Medulla oblongata (tissue), 1 donor: ENCODE results near the gene GADD45GIP1.
A peak's percentile ranks its signal among the peaks of the same experiment; 100 is the strongest.

ENCODE experiments used
- DNase-seq: peaks from one replicate; pipeline ENCODE4 v3.0.0-alpha.2; 2015; ENCODE audit errors: extremely low spot score

Gene GADD45GIP1

DNA sequence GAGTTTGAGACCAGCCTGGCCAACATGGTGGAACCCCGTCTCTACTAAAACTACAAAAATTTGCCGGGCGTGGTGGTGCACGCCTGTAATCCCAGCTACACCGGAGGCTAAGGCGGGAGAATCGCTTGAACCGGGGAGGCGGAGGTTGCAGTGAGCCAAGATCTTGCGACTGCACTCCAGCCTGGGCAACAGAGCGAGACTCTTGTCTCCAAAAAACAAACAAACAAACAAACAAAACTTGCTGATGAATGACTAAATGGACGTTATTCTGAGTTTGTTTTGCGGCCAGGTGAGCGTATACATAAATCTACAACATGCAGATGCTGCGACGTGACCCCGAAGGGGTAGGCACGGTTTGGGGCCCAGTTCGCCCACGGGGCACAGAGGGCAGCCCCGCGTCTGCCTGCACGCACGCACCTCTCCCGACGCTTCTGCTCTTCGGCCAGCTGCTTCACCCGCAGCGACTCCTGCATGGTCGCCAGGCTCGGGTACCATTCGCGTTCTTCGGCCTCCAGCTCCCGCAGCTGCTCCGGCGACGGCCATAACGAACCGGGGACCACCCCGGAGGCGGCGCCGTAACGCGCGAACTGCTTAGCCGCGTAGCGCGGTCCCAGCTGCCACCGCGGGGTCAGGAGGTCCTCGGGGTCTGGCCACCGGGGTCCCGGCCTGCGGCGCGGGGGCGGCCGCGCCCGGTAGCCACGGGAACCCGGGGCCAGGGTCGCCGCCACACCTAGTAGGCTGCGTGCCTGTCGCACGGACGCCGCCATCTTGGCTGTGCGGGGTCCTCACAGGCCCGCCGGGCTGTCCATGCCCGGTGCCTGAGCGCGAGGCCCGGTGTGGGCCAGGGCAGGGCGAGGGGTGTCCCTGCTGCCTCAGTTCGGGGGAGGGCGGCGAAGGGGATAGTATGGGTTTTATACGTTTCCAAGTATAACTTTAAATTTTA is at the start of gene GADD45GIP1:
TSS of gene GADD45GIP1 (minus strand) at position 778 of the 943 bp plus-strand sequence. CDS start at position 767, 11 bp downstream.
- peak; percentile 65 for DNase-seq

GRCh38 chr19:13005861-13006370 is 48.9 kb upstream of the GADD45GIP1 start:
- DNase-seq, result no peak

DNA sequence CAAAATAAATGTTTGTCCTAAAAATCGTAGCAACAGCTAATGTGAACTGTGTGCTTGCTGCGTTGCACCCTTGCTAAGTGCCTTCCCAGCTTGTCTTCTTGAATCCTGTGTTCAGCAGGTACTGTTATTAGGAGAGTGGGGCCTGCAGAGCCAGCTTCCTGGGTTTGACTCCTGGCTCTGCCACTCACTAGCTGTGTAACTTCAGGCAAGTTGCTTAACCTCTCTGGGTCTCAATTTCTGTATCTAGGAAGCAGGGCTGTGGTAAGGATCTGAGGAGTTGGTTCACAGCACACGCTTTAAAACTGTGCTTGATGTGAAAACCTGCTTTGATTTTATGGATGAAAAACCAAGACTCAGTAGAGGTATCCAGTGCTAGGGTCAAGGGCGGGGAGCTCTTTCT is 48.2 kb upstream of the GADD45GIP1 start:
- DNase-seq, result no peak

DNA sequence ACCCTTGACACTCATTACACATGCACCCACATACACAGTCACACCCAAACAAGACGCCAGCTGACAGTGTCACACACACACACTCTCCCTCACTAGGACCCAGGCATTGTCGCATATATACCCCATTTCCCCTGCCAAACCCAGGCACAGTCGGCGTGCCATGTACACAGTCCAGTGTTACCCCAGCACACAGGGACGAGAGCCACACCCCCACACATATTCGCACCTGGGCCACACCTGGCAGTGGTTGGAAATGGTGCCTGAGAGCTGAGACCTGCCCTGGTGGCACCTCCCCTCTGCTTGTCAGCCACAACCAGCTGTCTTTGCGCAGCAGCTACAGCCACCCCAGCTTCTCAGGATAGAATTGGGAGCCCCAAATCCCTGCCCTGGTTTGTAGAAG is 47.2 kb upstream of the GADD45GIP1 start:
- no peak for DNase-seq

- no peak for DNase-seq
Observed at GRCh38 chr19:13003081-13003480, 46.1 kb upstream of the GADD45GIP1 start.

- DNase-seq, result peak; percentile 95
Observed at GRCh38 chr19:13002166-13002898, 45.3 kb upstream of the GADD45GIP1 start.

DNA sequence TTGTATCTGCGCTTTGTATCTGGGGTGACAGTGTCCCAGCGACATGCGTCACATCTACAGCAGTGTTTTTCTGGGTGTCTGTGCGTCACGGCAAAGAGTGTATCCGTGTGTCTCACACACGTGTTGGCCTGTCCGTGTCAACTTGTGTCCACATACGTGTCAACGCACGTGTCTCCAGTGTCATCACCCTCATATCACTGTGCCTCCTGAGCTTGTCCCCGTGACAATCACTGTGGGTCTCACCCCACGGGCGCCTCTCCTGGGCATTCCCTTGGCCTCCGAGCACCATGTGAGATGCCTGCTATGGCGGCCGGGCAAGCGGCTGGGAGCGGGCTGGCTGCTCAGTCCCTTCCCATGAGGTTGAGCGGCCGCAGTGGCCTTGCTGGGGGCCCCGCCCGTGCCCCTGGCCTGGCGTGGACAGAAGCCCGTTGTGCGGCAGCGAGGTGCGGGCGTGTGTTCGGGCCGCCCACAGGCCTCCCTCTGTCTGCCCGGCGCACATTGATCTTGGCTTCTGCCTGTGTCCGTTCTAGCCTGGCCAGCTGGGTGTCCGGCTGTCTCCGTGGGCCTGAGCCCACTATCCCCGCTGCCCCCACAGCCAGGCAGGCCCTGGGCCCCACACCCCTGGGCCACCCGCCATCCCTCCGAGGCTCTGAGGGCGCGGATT is 44.6 kb upstream of the GADD45GIP1 start:
- DNase-seq, result peak; percentile 81

GRCh38 chr19:13001166-13001501 is 44.1 kb upstream of the GADD45GIP1 start:
- no peak for DNase-seq

GRCh38 chr19:12997967-12998940 is 41.2 kb upstream of the GADD45GIP1 start:
- no peak for DNase-seq

DNA sequence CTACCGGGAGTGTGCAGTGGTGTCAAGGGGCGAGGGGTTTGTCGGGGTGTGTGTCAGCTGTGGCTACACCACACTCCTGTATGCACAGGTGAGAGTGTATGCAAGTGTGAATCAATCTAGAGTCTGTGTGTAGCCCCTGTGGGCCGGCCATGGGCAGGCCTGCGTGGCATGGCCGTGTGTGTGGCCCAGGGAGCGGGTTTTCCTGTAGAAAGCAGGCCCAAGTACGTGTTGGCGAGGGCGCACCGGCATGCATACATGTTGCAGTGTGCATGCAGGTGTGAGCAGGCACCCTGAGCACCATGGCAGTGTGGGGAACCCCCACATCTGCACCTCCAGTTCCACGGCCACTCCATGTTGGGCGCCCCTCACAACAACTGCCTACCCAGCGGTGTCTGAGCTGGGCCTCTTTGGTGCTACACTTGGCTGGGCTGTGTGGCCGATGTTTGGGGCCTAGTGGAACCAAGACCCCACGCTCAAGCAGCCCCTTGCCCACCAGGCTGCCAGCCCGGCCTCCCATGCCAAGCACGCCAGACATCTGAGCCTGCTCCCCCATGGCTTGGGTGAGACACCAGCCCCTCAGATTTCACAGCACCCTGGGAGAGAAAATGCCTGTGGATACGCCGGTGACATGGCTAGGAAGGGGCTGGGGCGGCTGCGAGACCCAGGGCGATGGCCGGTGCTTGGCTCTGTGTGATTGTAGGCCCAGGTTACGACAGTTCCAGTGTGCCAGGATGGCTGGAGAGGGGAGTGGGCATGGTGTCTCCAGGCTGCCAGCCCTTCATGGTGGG is 40.4 kb upstream of the GADD45GIP1 start:
- DNase-seq, result no peak

GRCh38 chr19:12996406-12997094 is 39.5 kb upstream of the GADD45GIP1 start:
- no peak for DNase-seq

DNA sequence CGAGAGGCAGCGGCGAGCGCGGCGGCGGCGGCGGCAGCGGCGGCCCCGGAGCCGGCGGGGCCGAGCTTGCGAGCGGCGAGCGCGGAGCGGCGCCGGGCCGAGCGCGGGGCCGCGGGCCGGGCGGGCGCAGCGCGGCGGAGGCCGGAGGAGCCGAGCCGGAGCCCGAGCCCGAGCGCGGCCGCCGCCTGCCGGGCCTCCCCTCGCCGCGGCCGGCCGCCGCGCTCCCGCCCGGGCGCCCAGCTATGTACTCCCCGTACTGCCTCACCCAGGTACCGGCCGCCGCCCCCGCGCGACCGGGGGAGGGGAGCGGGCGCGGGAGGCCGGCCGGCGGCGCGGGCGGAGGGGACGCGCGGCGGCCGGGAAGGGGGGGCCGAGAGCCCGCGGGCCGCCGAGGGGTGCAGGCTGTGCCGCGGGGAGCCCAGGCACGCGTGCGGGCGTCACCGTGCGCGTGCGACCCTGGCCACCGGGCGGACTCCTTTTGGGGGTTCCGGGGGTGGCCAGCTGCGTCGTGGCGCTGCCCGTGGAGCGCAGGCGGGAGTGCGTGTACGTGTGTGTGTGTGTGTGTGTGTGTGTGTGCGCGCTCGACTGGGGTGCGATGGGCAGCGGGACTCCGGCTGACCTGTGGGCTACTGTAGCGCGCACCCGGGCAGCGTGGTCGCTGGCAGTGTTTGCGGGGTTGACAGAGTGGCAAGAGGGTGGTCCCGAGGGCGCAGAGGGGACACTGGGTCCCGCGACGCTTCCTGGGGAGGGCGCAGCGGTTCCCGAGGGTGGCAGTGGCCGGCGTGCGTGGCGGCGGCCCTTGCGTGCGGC is 38.8 kb upstream of the GADD45GIP1 start:
- no peak for DNase-seq

DNA sequence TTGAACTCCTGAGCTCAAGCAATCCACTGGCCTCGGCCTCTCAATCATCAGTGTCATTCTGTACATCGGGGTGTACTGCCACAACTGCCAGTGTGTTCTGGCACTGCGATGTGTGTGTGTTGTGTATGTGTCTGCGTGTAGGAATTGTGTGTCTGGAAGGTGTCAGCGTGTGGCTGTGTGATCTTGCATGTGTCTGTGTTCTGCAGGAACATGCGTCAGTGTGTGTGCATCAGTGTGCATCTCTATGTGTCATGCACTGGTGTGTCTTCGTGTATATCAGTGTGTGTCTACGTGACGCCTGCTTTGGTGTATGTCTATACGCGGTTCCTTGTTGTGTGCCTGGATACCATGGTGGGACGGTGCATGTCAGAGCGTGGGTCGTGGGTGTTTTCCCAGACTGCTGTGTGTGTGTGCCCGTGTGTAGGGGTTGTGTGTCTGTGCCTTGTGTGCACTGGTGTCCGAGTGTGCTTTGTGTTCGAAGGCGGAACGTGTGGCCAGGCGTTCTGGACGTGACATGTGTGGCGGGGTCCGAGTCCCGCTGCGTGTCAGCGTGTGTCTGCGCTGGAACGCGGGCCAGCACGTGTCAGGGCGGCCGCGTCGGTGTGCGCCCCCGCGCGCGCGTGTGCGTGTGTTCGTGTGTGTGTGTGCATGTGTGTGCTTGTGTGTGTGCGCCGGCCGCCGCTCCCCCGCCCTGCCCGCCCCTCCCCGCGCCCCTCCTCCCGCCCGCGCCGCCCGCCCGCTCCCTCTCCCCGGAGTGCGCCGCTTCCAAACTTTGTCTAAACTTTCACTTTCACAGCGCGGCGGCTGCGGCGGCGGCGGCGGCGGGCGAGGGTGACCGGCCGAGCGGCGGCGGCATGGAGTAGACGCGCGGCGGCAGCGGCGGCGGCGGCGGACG is 37.9 kb upstream of the GADD45GIP1 start, which contains the start of gene NFIX:
TSS of gene NFIX (plus strand) at position 775 of the 895 bp plus-strand sequence. CDS start 363 bp downstream, outside the sequence.
- DNase-seq, result peak; percentile 6

GRCh38 chr19:12993562-12993961 is 36.5 kb upstream of the GADD45GIP1 start:
- no peak for DNase-seq

GRCh38 chr19:12992729-12993128 is 35.7 kb upstream of the GADD45GIP1 start:
- DNase-seq, result no peak

DNA sequence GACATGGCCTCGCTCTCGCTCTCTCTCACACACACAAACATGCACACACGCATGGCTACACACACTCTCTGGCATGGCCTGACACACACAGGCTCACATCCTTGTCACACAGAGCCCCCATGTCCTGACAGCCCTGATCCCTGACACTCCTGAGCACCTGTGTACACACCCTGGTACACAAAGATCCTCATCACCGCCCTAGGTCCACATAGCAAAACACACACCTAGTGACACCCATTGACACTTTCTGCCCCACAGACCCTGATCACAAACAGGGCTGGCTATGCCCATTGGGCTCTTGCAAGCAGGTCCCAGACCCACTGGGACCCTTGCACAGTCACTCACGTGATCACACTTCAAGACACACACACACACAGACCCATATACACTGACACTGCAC is 34.3 kb upstream of the GADD45GIP1 start:
- DNase-seq, result no peak

GRCh38 chr19:12990853-12991252 is 33.8 kb upstream of the GADD45GIP1 start:
- no peak for DNase-seq
